ENCODE measurements around the gene MGAT5.

MGAT5 gene

GRCh38 chr2:134232868-134233727, 20.8 kb upstream of the MGAT5 start:
- H3K4me3 Mint-ChIP-seq, result peak overlapping the region; percentile 51
- no peak for DNase-seq (ENCODE audit: low spot score in 2 of 2)
- no peaks in the 10 kb centered on the region for H3K27me3 Mint-ChIP-seq
- peaks cover 84% of the 10 kb centered on the region for H3K4me1 Mint-ChIP-seq
- peaks cover 5% of the 10 kb centered on the region for H3K9me3 Mint-ChIP-seq
- ATAC-seq (replicated peaks; ENCODE audit: extremely low read depth, poor library complexity, severe bottlenecking), result peak; percentile 66
- H3K36me3 Mint-ChIP-seq (ENCODE audit: insufficient read depth), result peaks cover 2% of the 10 kb centered on the region
- H3K27ac Mint-ChIP-seq (ENCODE audit: low read depth), result peak overlapping the region; percentile 87

- H3K4me1 Mint-ChIP-seq, result peaks cover 78% of the 10 kb centered on the region
- DNase-seq (ENCODE audit: low spot score in 2 of 2), result no peak
- peak overlapping the region; percentile 87 for H3K27ac Mint-ChIP-seq (ENCODE audit: low read depth)
- peak overlapping the region; percentile 51 for H3K4me3 Mint-ChIP-seq
- no peak for ATAC-seq (replicated peaks; ENCODE audit: extremely low read depth, poor library complexity, severe bottlenecking)
- no peaks in the 10 kb centered on the region for H3K27me3 Mint-ChIP-seq
- peaks cover 2% of the 10 kb centered on the region for H3K36me3 Mint-ChIP-seq (ENCODE audit: insufficient read depth)
- H3K9me3 Mint-ChIP-seq, result peaks cover 5% of the 10 kb centered on the region
Measured at GRCh38 chr2:134233728-134234136, 20.1 kb upstream of the MGAT5 start.

- DNase-seq (ENCODE audit: low spot score in 2 of 2), result no peak
Measured at GRCh38 chr2:134234535-134234934, 19.3 kb upstream of the MGAT5 start.

GRCh38 chr2:134235510-134236144, 18.2 kb upstream of the MGAT5 start:
- ATAC-seq (replicated peaks; ENCODE audit: extremely low read depth, poor library complexity, severe bottlenecking) (no peak), DNase-seq (ENCODE audit: low spot score in 2 of 2) (no peak)
- Mint-ChIP-seq H3K4me1 (peaks cover 80% of the 10 kb centered on the region), H3K9me3 (peaks cover 5% of the 10 kb centered on the region), H3K27ac (ENCODE audit: low read depth) (peak overlapping the region; percentile 87), H3K27me3 (no peaks in the 10 kb centered on the region), H3K36me3 (ENCODE audit: insufficient read depth) (peaks cover 2% of the 10 kb centered on the region), H3K4me3 (no peak overlapping the region)

More at GRCh38 chr2:134234535-134234934, 19.3 kb upstream of the MGAT5 start:
- peaks cover 2% of the 10 kb centered on the region for H3K36me3 Mint-ChIP-seq (ENCODE audit: insufficient read depth)
- no peak for ATAC-seq (replicated peaks; ENCODE audit: extremely low read depth, poor library complexity, severe bottlenecking)
- peaks cover 5% of the 10 kb centered on the region for H3K9me3 Mint-ChIP-seq
- peak overlapping the region; percentile 87 for H3K27ac Mint-ChIP-seq (ENCODE audit: low read depth)
- H3K27me3 Mint-ChIP-seq, result no peaks in the 10 kb centered on the region
- peaks cover 78% of the 10 kb centered on the region for H3K4me1 Mint-ChIP-seq
- H3K4me3 Mint-ChIP-seq, result no peak overlapping the region

GRCh38 chr2:134238371-134238770, 15.5 kb upstream of the MGAT5 start:
- H3K4me1 Mint-ChIP-seq, result peaks cover 72% of the 10 kb centered on the region
- no peaks in the 10 kb centered on the region for H3K27me3 Mint-ChIP-seq
- H3K27ac Mint-ChIP-seq (ENCODE audit: low read depth), result no peak overlapping the region
- no peaks in the 10 kb centered on the region for H3K9me3 Mint-ChIP-seq
- no peak for ATAC-seq (replicated peaks; ENCODE audit: extremely low read depth, poor library complexity, severe bottlenecking)
- H3K4me3 Mint-ChIP-seq, result no peak overlapping the region
- DNase-seq (ENCODE audit: low spot score in 2 of 2), result no peak
- no peaks in the 10 kb centered on the region for H3K36me3 Mint-ChIP-seq (ENCODE audit: insufficient read depth)

GRCh38 chr2:134240061-134240460, 13.8 kb upstream of the MGAT5 start:
- peak overlapping the region; percentile 83 for H3K27ac Mint-ChIP-seq (ENCODE audit: low read depth)
- H3K36me3 Mint-ChIP-seq (ENCODE audit: insufficient read depth), result no peaks in the 10 kb centered on the region

GRCh38 chr2:134241911-134242310, 12.0 kb upstream of the MGAT5 start:
- ATAC-seq (replicated peaks; ENCODE audit: extremely low read depth, poor library complexity, severe bottlenecking), result no peak
- H3K9me3 Mint-ChIP-seq, result no peaks in the 10 kb centered on the region
- no peaks in the 10 kb centered on the region for H3K27me3 Mint-ChIP-seq
- H3K4me3 Mint-ChIP-seq, result no peak overlapping the region
- peaks cover 70% of the 10 kb centered on the region for H3K4me1 Mint-ChIP-seq
- DNase-seq (ENCODE audit: low spot score in 2 of 2), result no peak
- no peaks in the 10 kb centered on the region for H3K36me3 Mint-ChIP-seq (ENCODE audit: insufficient read depth)
- no peak overlapping the region for H3K27ac Mint-ChIP-seq (ENCODE audit: low read depth)

More at GRCh38 chr2:134240061-134240460, 13.8 kb upstream of the MGAT5 start:
- no peak overlapping the region for H3K4me3 Mint-ChIP-seq
- no peaks in the 10 kb centered on the region for H3K27me3 Mint-ChIP-seq
- H3K9me3 Mint-ChIP-seq, result no peaks in the 10 kb centered on the region
- ATAC-seq (replicated peaks; ENCODE audit: extremely low read depth, poor library complexity, severe bottlenecking), result no peak
- DNase-seq (ENCODE audit: low spot score in 2 of 2), result no peak
- peaks cover 71% of the 10 kb centered on the region for H3K4me1 Mint-ChIP-seq

- DNase-seq (ENCODE audit: low spot score in 2 of 2) (no peak), ATAC-seq (replicated peaks; ENCODE audit: extremely low read depth, poor library complexity, severe bottlenecking) (no peak)
- Mint-ChIP-seq H3K27me3 (no peaks in the 10 kb centered on the region), H3K9me3 (no peaks in the 10 kb centered on the region), H3K4me1 (peaks cover 74% of the 10 kb centered on the region), H3K36me3 (ENCODE audit: insufficient read depth) (no peaks in the 10 kb centered on the region), H3K27ac (ENCODE audit: low read depth) (no peak overlapping the region), H3K4me3 (no peak overlapping the region)
Measured at GRCh38 chr2:134243244-134243643, 10.6 kb upstream of the MGAT5 start.

- no peak for DNase-seq (ENCODE audit: low spot score in 2 of 2)
- Mint-ChIP-seq H3K4me3 (no peak overlapping the region), H3K27ac (ENCODE audit: low read depth) (no peak overlapping the region), H3K9me3 (no peaks in the 10 kb centered on the region), H3K27me3 (no peaks in the 10 kb centered on the region), H3K4me1 (peaks cover 81% of the 10 kb centered on the region), H3K36me3 (ENCODE audit: insufficient read depth) (peaks cover 1% of the 10 kb centered on the region)
- no peak for ATAC-seq (replicated peaks; ENCODE audit: extremely low read depth, poor library complexity, severe bottlenecking)
Measured at GRCh38 chr2:134244086-134244485, 9.8 kb upstream of the MGAT5 start.

GRCh38 chr2:134244587-134244986, 9.3 kb upstream of the MGAT5 start:
- Mint-ChIP-seq H3K27ac (ENCODE audit: low read depth) (no peak overlapping the region), H3K36me3 (ENCODE audit: insufficient read depth) (peaks cover 1% of the 10 kb centered on the region), H3K4me3 (no peak overlapping the region), H3K9me3 (no peaks in the 10 kb centered on the region), H3K4me1 (peaks cover 81% of the 10 kb centered on the region), H3K27me3 (no peaks in the 10 kb centered on the region)
- DNase-seq (ENCODE audit: low spot score in 2 of 2), result no peak
- ATAC-seq (replicated peaks; ENCODE audit: extremely low read depth, poor library complexity, severe bottlenecking), result no peak

GRCh38 chr2:134245340-134245984, 8.4 kb upstream of the MGAT5 start:
- no peak overlapping the region for H3K27ac Mint-ChIP-seq (ENCODE audit: low read depth)
- peaks cover 2% of the 10 kb centered on the region for H3K36me3 Mint-ChIP-seq (ENCODE audit: insufficient read depth)
- H3K9me3 Mint-ChIP-seq, result no peaks in the 10 kb centered on the region
- ATAC-seq (replicated peaks; ENCODE audit: extremely low read depth, poor library complexity, severe bottlenecking) (peak; percentile 53), DNase-seq (ENCODE audit: low spot score in 2 of 2) (peak; percentile 50 to 67)
- peaks cover 82% of the 10 kb centered on the region for H3K4me1 Mint-ChIP-seq
- H3K4me3 Mint-ChIP-seq, result peak overlapping the region; percentile 6
- no peaks in the 10 kb centered on the region for H3K27me3 Mint-ChIP-seq

GRCh38 chr2:134246154-134246874, 7.6 kb upstream of the MGAT5 start:
- no peak for DNase-seq (ENCODE audit: low spot score in 2 of 2)
- no peak for ATAC-seq (replicated peaks; ENCODE audit: extremely low read depth, poor library complexity, severe bottlenecking)
- H3K36me3 Mint-ChIP-seq (ENCODE audit: insufficient read depth), result peaks cover 4% of the 10 kb centered on the region
- H3K4me1 Mint-ChIP-seq, result peaks cover 85% of the 10 kb centered on the region
- peak overlapping the region; percentile 51 for H3K4me3 Mint-ChIP-seq
- H3K9me3 Mint-ChIP-seq, result no peaks in the 10 kb centered on the region
- peak overlapping the region; percentile 33 for H3K27ac Mint-ChIP-seq (ENCODE audit: low read depth)
- H3K27me3 Mint-ChIP-seq, result no peaks in the 10 kb centered on the region
